ENCODE results near the gene GRPEL1. TPM values are rescaled to one million over a fixed set of nuclear protein-coding genes. Genes with fewer than 3 reads are reported as not detected.

GRPEL1 gene
- total RNA-seq, 2 experiments from 2014 or later = 55.6 to 58.6 TPM

- Mint-ChIP-seq H3K9me3 (no peaks in the 10 kb centered on the region), H3K4me1 (ENCODE audit: low read depth) (peaks cover 7% of the 10 kb centered on the region), H3K36me3 (ENCODE audit: low read depth) (peaks cover 48% of the 10 kb centered on the region), H3K4me3 (no peak overlapping the region), H3K27ac (no peak overlapping the region), H3K27me3 (no peaks in the 10 kb centered on the region)
- no peak for DNase-seq
- H3K27me3 ChIP-seq (ENCODE audit: control insufficient read depth in 1 of 2, insufficient read depth in 2 of 2, low read length in 2 of 2) = no peaks in the 10 kb centered on the region
- no peaks in the 10 kb centered on the region for H3K9me3 ChIP-seq (ENCODE audit: control insufficient read depth in 1 of 2, insufficient read depth in 1 of 2, low read length in 2 of 2)
- H3K36me3 ChIP-seq (ENCODE audit: insufficient read depth, low read length) = peaks cover 44% of the 10 kb centered on the region
- TF ChIP-seq CTCF (IDR thresholded peaks at IDR 0.05) = no peak
- CTCF ChIA-PET = no interaction called here
- H3K27ac ChIP-seq (ENCODE audit: low read depth in 1 of 2, low read length in 2 of 2) = no peak overlapping the region
- intact Hi-C loops (cut with DNase I, micrococcal nuclease) = no loop called here
- ATAC-seq (ENCODE audit: poor library complexity) = no peak
- POLR2A ChIA-PET = no interaction called here
- H3K4me1 ChIP-seq (ENCODE audit: insufficient read depth, low read length) = no peaks in the 10 kb centered on the region
- no peak overlapping the region for H3K4me3 ChIP-seq (ENCODE audit: low read length)
Observed at GRCh38 chr4:7032596-7032995, 35.3 kb downstream of the GRPEL1 start.

GRCh38 chr4:7031558-7032449, 36.1 kb downstream of the GRPEL1 start:
- H3K27ac Mint-ChIP-seq = no peak overlapping the region
- intact Hi-C loops (cut with DNase I, micrococcal nuclease) = no loop called here
- peaks cover 54% of the 10 kb centered on the region for H3K36me3 Mint-ChIP-seq (ENCODE audit: low read depth)

GRCh38 chr4:7030856-7031255, 37.0 kb downstream of the GRPEL1 start:
- no peak overlapping the region for H3K27ac ChIP-seq (ENCODE audit: low read depth in 1 of 2, low read length in 2 of 2)
- ATAC-seq (ENCODE audit: poor library complexity) (no peak), DNase-seq (no peak)
- H3K27ac Mint-ChIP-seq = no peak overlapping the region
- H3K27me3 Mint-ChIP-seq = no peaks in the 10 kb centered on the region
- no peak overlapping the region for H3K4me3 Mint-ChIP-seq
- ChIA-PET POLR2A (interaction anchor here (1.7 kb wide), 1 partner anchor 37 kb away, joined by 5 read pairs; the partner anchor contains the start of gene GRPEL1), CTCF (interaction anchor here (1.6 kb wide), 1 partner anchor 40 kb away, joined by 4 read pairs; no protein-coding TSS in a partner anchor)
- no peaks in the 10 kb centered on the region for H3K27me3 ChIP-seq (ENCODE audit: control insufficient read depth in 1 of 2, insufficient read depth in 2 of 2, low read length in 2 of 2)
- no peaks in the 10 kb centered on the region for H3K4me1 ChIP-seq (ENCODE audit: insufficient read depth, low read length)
- H3K9me3 ChIP-seq (ENCODE audit: control insufficient read depth in 1 of 2, insufficient read depth in 1 of 2, low read length in 2 of 2) = no peaks in the 10 kb centered on the region
- H3K36me3 Mint-ChIP-seq (ENCODE audit: low read depth) = peaks cover 63% of the 10 kb centered on the region
- H3K36me3 ChIP-seq (ENCODE audit: insufficient read depth, low read length) = peaks cover 56% of the 10 kb centered on the region
- no peaks in the 10 kb centered on the region for H3K9me3 Mint-ChIP-seq
- no peaks in the 10 kb centered on the region for H3K4me1 Mint-ChIP-seq (ENCODE audit: low read depth)
- intact Hi-C loops (cut with DNase I, micrococcal nuclease) = no loop called here
- H3K4me3 ChIP-seq (ENCODE audit: low read length) = no peak overlapping the region
- no peak for TF ChIP-seq CTCF (IDR thresholded peaks at IDR 0.05)

More at GRCh38 chr4:7031558-7032449, 36.1 kb downstream of the GRPEL1 start:
- Mint-ChIP-seq H3K4me3 (no peak overlapping the region), H3K4me1 (ENCODE audit: low read depth) (no peaks in the 10 kb centered on the region), H3K27me3 (no peaks in the 10 kb centered on the region), H3K9me3 (no peaks in the 10 kb centered on the region)
- DNase-seq (no peak), ATAC-seq (ENCODE audit: poor library complexity) (no peak)
- Histone ChIP-seq H3K4me3 (ENCODE audit: low read length) (no peak overlapping the region), H3K9me3 (ENCODE audit: control insufficient read depth in 1 of 2, insufficient read depth in 1 of 2, low read length in 2 of 2) (no peaks in the 10 kb centered on the region), H3K27me3 (ENCODE audit: control insufficient read depth in 1 of 2, insufficient read depth in 2 of 2, low read length in 2 of 2) (no peaks in the 10 kb centered on the region), H3K27ac (ENCODE audit: low read depth in 1 of 2, low read length in 2 of 2) (no peak overlapping the region), H3K4me1 (ENCODE audit: insufficient read depth, low read length) (no peaks in the 10 kb centered on the region), H3K36me3 (ENCODE audit: insufficient read depth, low read length) (peaks cover 50% of the 10 kb centered on the region)
- ChIA-PET CTCF (interaction anchor here (1.6 kb wide), 1 partner anchor 39 kb away, joined by 4 read pairs; no protein-coding TSS in a partner anchor), POLR2A (interaction anchor here (1.7 kb wide), 1 partner anchor 36 kb away, joined by 5 read pairs; the partner anchor contains the start of gene GRPEL1)
- TF ChIP-seq CTCF (IDR thresholded peaks at IDR 0.05) = no peak

Measured in CD4-positive, alpha-beta T cell (primary cell).